ENCODE results near the gene NUP93. TPM values are rescaled to one million over a fixed set of nuclear protein-coding genes. Genes with fewer than 3 reads are reported as not detected.

The NUP93 gene
- total and polyA plus RNA-seq, 2 of the 8 experiments (the other 6 are each of a cell fraction or from before 2014, with no cell fraction given), result 147 to 201 TPM

DNA sequence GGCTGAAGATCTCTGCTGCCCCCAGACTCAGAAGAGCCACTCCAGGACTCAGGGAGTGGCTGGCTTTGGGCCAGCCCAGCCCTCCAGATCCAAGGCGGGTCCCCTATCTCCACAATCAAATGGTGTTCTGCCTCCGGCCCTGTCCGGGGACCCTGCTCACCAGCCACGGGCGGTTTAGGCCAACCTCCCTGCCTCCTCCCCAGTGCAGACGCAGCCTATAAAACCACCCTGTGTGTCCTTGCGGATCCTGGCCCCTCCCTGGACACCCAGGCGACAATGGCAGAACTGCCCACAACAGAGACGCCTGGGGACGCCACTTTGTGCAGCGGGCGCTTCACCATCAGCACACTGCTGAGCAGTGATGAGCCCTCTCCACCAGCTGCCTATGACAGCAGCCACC is 135.0 kb downstream of the NUP93 start, which contains the start of gene SLC12A3:
Gene SLC12A3, plus strand, starts transcription at position 248 of the 400 bp plus-strand sequence. Its CDS starts 29 bp downstream, at position 277.
- no peak within 1 kb of the TSS for H3K27ac ChIP-seq (ENCODE audit: low read depth, low read length)
- no peaks in the 10 kb centered on the region; the same call in 1 of the 2 replicates for H3K23me2 ChIP-seq (ENCODE audit: low read depth, low read length)
- H3K4ac ChIP-seq (replicated peaks; ENCODE audit: insufficient read length, low read depth, low read length), result no peak within 1 kb of the TSS
- H2BK20ac ChIP-seq (ENCODE audit: low read length), result no peak within 1 kb of the TSS
- no peak within 1 kb of the TSS for H2BK5ac ChIP-seq (ENCODE audit: low read depth, low read length)
- peaks cover 0 to 3% (median 0%) of the 10 kb centered on the region in 4 experiments; a peak in 2 of 7 replicates for H3K4me1 ChIP-seq (replicated peaks in 1 of 4; ENCODE audit: control insufficient read depth in 3 of 4, insufficient read depth in 4 of 4, low read length in 3 of 4)
- H3K27me3 ChIP-seq (replicated peaks in 1 of 4; ENCODE audit: control insufficient read depth in 3 of 4, extremely low read depth in 1 of 4, insufficient read depth in 3 of 4, low read length in 3 of 4), result no peaks in the 10 kb centered on the region
- H2AFZ ChIP-seq (ENCODE audit: low read length), result no peak within 1 kb of the TSS
- H2BK12ac ChIP-seq (ENCODE audit: low read depth, low read length), result no peak within 1 kb of the TSS
- no peak within 1 kb of the TSS for H2BK15ac ChIP-seq (ENCODE audit: low read length)
- no peaks in the 10 kb centered on the region for H3K79me1 ChIP-seq (ENCODE audit: low read depth, low read length)
- no peaks in the 10 kb centered on the region for H3K36me3 ChIP-seq (ENCODE audit: control insufficient read depth in 2 of 4, insufficient read depth in 4 of 4, low read length in 3 of 4)
- no peak within 1 kb of the TSS for H2BK120ac ChIP-seq (replicated peaks; ENCODE audit: low read depth, low read length)
- peak within 1 kb of the TSS; percentile 35; the same call in 1 of the 2 replicates for H4K8ac ChIP-seq (ENCODE audit: extremely low read depth, insufficient read depth, low read length)
- no peak within 1 kb of the TSS for H3K56ac ChIP-seq (replicated peaks; ENCODE audit: insufficient read length, low read depth, low read length)
- H4K20me1 ChIP-seq (replicated peaks in 1 of 2; ENCODE audit: control insufficient read depth in 1 of 2, insufficient read depth in 2 of 2, low read length in 2 of 2), result no peaks in the 10 kb centered on the region
- H3K4me2 ChIP-seq (ENCODE audit: insufficient read depth in 1 of 2, low read depth in 2 of 2, low read length in 2 of 2), result no peak within 1 kb of the TSS
- no peak within 1 kb of the TSS for H4K5ac ChIP-seq (ENCODE audit: insufficient read length, low read depth, low read length)
- 87% methylated on average over 12 of the region's 12 CpGs; no CpG with 5 or more reads in 1 of the 2 experiments for WGBS, 2 experiments (ENCODE audit: extremely low coverage in 1 of 2, insufficient coverage in 1 of 2, insufficient read length in 1 of 2, insufficient replicate concordance in 2 of 2, low coverage in 1 of 2, low lambda C conversion rate in 2 of 2, missing lambda C conversion rate in 1 of 2)
- CTCF ChIA-PET (ENCODE audit: partially characterized antibody), result interaction anchor here (0.6 to 6.3 kb wide), 6 partner anchors 10 to 168 kb away, joined by 3 to 102 read pairs (median 19); no protein-coding TSS in a partner anchor
- no peak within 1 kb of the TSS for H3K4me3 ChIP-seq (ENCODE audit: extremely low read depth in 1 of 4, insufficient read depth in 2 of 4, low read depth in 3 of 4, low read length in 4 of 4)
- no peak within 1 kb of the TSS for H2AK5ac ChIP-seq (ENCODE audit: low read depth, low read length)
- POLR2A ChIA-PET (ENCODE audit: partially characterized antibody), result interaction anchor here (3.1 kb wide), 1 partner anchor 66 kb away, joined by 12 read pairs; no protein-coding TSS in a partner anchor
- H4K91ac ChIP-seq (replicated peaks; ENCODE audit: insufficient read length, low read length), result no peak within 1 kb of the TSS
- no peak for DNase-seq (ENCODE audit: low read depth in 1 of 2, low spot score in 2 of 2)
- FAIRE-seq, result no peak
- H3K18ac ChIP-seq (ENCODE audit: extremely low read depth, low read length), result no peak within 1 kb of the TSS
- H3K9ac ChIP-seq (replicated peaks in 1 of 4; ENCODE audit: extremely low read depth in 1 of 4, low read depth in 3 of 4, low read length in 3 of 4), result no peak within 1 kb of the TSS
- no peaks in the 10 kb centered on the region for H3K9me3 ChIP-seq (ENCODE audit: insufficient read depth in 2 of 2, low read depth in 1 of 2, low read length in 1 of 2)
- no peak within 1 kb of the TSS for H3K23ac ChIP-seq (ENCODE audit: insufficient read length)
- no peaks in the 10 kb centered on the region for H3K79me2 ChIP-seq (ENCODE audit: control insufficient read depth in 1 of 2, insufficient read depth in 2 of 2, low read length in 2 of 2)
- no peak within 1 kb of the TSS for H3K14ac ChIP-seq (ENCODE audit: insufficient read length)
- TF ChIP-seq HDAC6 (IDR thresholded peaks at IDR 0.05; ENCODE audit: low read depth, low read length), result no peak
- no peak for TF ChIP-seq SIX5 (IDR thresholded peaks at IDR 0.05; ENCODE audit: low read depth, low read length)

Measured in H1 (cell line).